GM12878 (cell line): ENCODE results near the gene SPRN. TPM values are rescaled to one million over a fixed set of nuclear protein-coding genes. Genes with fewer than 3 reads are reported as not detected.

Experiments used
- ATF3 ChIP-seq: IDR thresholded peaks from 2 replicates; pipeline ENCODE4 v1.6.1; 2011; ENCODE audit warnings: low read depth, mild to moderate bottlenecking, low read length, moderate library complexity, borderline replicate concordance; ENCODE audit errors: extremely low read depth
- MYC ChIP-seq: IDR thresholded peaks from 2 replicates; pipeline ENCODE4 v1.6.1; 2011; ENCODE audit warnings: mild to moderate bottlenecking, low read length, moderate library complexity, inconsistent platforms; ENCODE audit not compliant: insufficient read depth, insufficient replicate concordance, insufficient read length, severe bottlenecking
- NR2F1 ChIP-seq: fragments of 450-650 bp; conservative IDR thresholded peaks from 2 replicates; pipeline ENCODE4 v1.6.1; 2017; ENCODE audit warnings: mild to moderate bottlenecking
- PKNOX1 ChIP-seq: fragments of 450-650 bp; IDR thresholded peaks from 2 replicates; pipeline ENCODE4 v1.6.1; 2016; ENCODE audit warnings: mild to moderate bottlenecking
- SMARCA5 ChIP-seq: fragments of 450-650 bp; IDR thresholded peaks from 2 replicates; pipeline ENCODE4 v1.6.1; 2017; ENCODE audit warnings: mild to moderate bottlenecking
- ZBTB11 ChIP-seq: fragments of 450-650 bp; formaldehyde crosslinking; IDR thresholded peaks from 2 replicates; pipeline ENCODE4 v1.5.0; 2022; ENCODE audit warnings: mild to moderate bottlenecking, missing genetic modification characterization
- polyA plus RNA-seq, 11 experiments: library from polyadenylated mRNA; depleted of rRNA in 4 of 11; unstranded in 6 of 11; stranded (reverse) in 5 of 11; fragments of >200 nt; fragmentation: Nextera tagmentation in 4 of 11; fragmentation: Illumina TruSeq in 1 of 11; extraction: Ambion mirVana in 4 of 11; extraction: Trizol in 1 of 11; gene quantifications; 1 replicate in 1 of 11; 2 replicates in 10 of 11; pipeline versions ENCODE4 v1.2.1 to v1.2.3, GENCODE V29; 2011 to 2016; ENCODE audit warnings: inconsistent platforms in 2 of 11, missing spikeins in 2 of 11, low read depth in 1 of 11
- total RNA-seq, 4 experiments: library from RNA; depleted of rRNA in 3 of 4; stranded (reverse); fragments of >200 nt in 3 of 4; fragmentation: Illumina TruSeq in 1 of 4; extraction: Trizol in 1 of 4; gene quantifications; 2 replicates each; pipeline versions ENCODE4 v1.2.1 to v1.2.3, GENCODE V29; 2013 to 2021

Gene SPRN
- total and polyA plus RNA-seq, 10 of the 15 experiments (the other 5 are each of a cell fraction or from before 2014, with no cell fraction given) = 0.03 to 0.96 (median 0.46) TPM; not detected in 6

GRCh38 chr10:133456041-133456951 is 31.9 kb upstream of the SPRN start (continued):
- no peak for TF ChIP-seq ZBTB11
- TF ChIP-seq NR2F1 = no peak
- no peak for TF ChIP-seq PKNOX1
- no peak for TF ChIP-seq SMARCA5
- no peak for TF ChIP-seq MYC
- TF ChIP-seq ATF3 = no peak
